ENCODE results near the gene HOXA3. TPM values are rescaled to one million over a fixed set of nuclear protein-coding genes. Genes with fewer than 3 reads are reported as not detected.
A peak's percentile ranks its signal among the peaks of the same experiment; 100 is the strongest.

Gene HOXA3
- total and polyA plus RNA-seq, 2 donors (not counting 1 experiment from before 2014, with no cell fraction given) = 0.68 to 1.5 TPM

DNA sequence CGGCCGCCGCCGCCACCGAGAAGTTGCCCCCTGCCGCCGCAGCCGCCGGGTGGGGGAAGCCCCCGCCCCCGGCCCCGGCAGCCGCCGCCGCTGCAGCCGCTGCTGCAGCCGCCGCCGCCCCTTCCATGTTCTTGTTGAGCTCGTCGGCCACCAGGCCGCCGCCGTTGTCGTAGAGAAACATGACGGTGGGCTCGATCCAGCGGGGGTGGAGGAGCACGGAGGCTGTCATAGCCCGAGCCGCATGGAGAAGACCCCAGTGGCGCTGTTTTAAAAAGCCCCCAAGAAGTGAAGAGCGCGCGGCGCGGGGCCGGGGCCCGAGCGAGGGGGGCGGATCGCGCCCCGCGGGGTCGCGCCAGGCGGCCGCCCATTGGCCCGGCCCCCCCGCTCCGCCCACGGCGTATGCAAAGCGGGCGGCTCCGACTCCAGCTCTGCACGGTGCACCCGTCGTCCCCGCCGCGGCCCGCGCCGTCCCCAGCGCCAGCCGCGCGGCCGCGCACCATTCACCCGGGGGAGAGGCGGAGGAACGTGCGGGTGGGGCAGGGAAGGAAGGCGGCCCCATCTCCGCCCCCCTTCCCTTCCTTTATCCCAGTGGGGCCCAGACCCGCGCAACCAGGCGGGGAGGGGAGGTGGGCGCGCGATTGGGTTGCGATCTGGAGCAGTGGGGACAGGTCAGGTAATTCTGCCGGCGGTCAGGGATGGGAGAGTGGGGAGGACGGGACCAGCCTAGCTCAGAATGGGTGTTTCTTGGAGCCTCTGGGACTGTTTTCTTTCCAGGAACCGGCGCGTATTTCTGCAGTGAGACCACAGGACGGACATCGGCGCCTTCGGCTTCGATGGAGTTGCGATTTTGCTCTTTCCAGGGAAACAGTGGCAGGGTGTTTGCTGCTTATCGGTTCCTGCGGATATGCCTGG is 47.7 kb upstream of the HOXA3 start, which contains the start of gene HOXA13:
HOXA13 (minus strand) TSS at position 243 of the 912 bp plus-strand sequence; CDS start at position 229, 14 bp downstream.
- DNase-seq (ENCODE audit: low read depth in 2 of 2) = no peak
- Histone ChIP-seq H3K27me3 (ENCODE audit: control insufficient read depth, insufficient read depth, low read length) (peaks cover 78% of the 10 kb centered on the region), H3K4me3 (replicated peaks in 1 of 4; ENCODE audit: control extremely low read depth in 1 of 4, insufficient read depth in 1 of 4, low read depth in 3 of 4, low read length in 4 of 4) (peak within 1 kb of the TSS in 1 of 4 experiments; percentile 27)

GRCh38 chr7:27198871-27199801 is 46.8 kb upstream of the HOXA3 start:
- no peak overlapping the region for H3K27ac ChIP-seq (ENCODE audit: insufficient read depth, low read length)
- H4K20me1 ChIP-seq (ENCODE audit: control insufficient read depth, extremely low read depth, insufficient read depth, low read length) = no peaks in the 10 kb centered on the region
- H3K27me3 ChIP-seq (ENCODE audit: control insufficient read depth, insufficient read depth, low read length) = peaks cover 73% of the 10 kb centered on the region
- no peaks in the 10 kb centered on the region for H3K4me1 ChIP-seq (ENCODE audit: control insufficient read depth, extremely low read depth, insufficient read depth, low read length)
- TF ChIP-seq, protein P1, sequence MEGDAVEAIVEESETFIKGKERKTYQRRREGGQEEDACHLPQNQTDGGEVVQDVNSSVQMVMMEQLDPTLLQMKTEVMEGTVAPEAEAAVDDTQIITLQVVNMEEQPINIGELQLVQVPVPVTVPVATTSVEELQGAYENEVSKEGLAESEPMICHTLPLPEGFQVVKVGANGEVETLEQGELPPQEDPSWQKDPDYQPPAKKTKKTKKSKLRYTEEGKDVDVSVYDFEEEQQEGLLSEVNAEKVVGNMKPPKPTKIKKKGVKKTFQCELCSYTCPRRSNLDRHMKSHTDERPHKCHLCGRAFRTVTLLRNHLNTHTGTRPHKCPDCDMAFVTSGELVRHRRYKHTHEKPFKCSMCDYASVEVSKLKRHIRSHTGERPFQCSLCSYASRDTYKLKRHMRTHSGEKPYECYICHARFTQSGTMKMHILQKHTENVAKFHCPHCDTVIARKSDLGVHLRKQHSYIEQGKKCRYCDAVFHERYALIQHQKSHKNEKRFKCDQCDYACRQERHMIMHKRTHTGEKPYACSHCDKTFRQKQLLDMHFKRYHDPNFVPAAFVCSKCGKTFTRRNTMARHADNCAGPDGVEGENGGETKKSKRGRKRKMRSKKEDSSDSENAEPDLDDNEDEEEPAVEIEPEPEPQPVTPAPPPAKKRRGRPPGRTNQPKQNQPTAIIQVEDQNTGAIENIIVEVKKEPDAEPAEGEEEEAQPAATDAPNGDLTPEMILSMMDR (conservative IDR thresholded peaks at IDR 0.05 in 1 of 2, IDR thresholded peaks at IDR 0.05 in 1 of 2; ENCODE audit: low read depth in 1 of 2, low read length in 2 of 2) = no peak
- peak; percentile 84 for TF ChIP-seq EZH2 (IDR thresholded peaks at IDR 0.05; ENCODE audit: low read length, missing control alignments)
- H3K9me3 ChIP-seq (ENCODE audit: control insufficient read depth, insufficient read depth, low read depth, low read length) = no peaks in the 10 kb centered on the region
- no peak overlapping the region for H3K9ac ChIP-seq (ENCODE audit: insufficient read depth, low read length)
- no peak overlapping the region for H2AFZ ChIP-seq (ENCODE audit: low read length)
- H3K36me3 ChIP-seq (ENCODE audit: control insufficient read depth, insufficient read depth, low read length) = no peaks in the 10 kb centered on the region
- DNase-seq (ENCODE audit: low read depth in 2 of 2) = no peak
- H3K4me2 ChIP-seq (ENCODE audit: extremely low read depth, insufficient read depth, low read length) = no peak overlapping the region
- H3K4me3 ChIP-seq (replicated peaks in 1 of 4; ENCODE audit: control extremely low read depth in 1 of 4, insufficient read depth in 1 of 4, low read depth in 3 of 4, low read length in 4 of 4) = no peak overlapping the region
- no peaks in the 10 kb centered on the region for H3K79me2 ChIP-seq (ENCODE audit: control insufficient read depth, insufficient read depth, low read length)

More for the DNA sequence above, 47.7 kb upstream of the HOXA3 start, which contains the start of gene HOXA13:
- Histone ChIP-seq H4K20me1 (ENCODE audit: control insufficient read depth, extremely low read depth, insufficient read depth, low read length) (no peaks in the 10 kb centered on the region), H2AFZ (ENCODE audit: low read length) (no peak within 1 kb of the TSS), H3K36me3 (ENCODE audit: control insufficient read depth, insufficient read depth, low read length) (no peaks in the 10 kb centered on the region), H3K79me2 (ENCODE audit: control insufficient read depth, insufficient read depth, low read length) (no peaks in the 10 kb centered on the region), H3K4me2 (ENCODE audit: extremely low read depth, insufficient read depth, low read length) (peak within 1 kb of the TSS; percentile 54), H3K4me1 (ENCODE audit: control insufficient read depth, extremely low read depth, insufficient read depth, low read length) (peaks cover 2% of the 10 kb centered on the region), H3K27ac (ENCODE audit: insufficient read depth, low read length) (no peak within 1 kb of the TSS), H3K9me3 (ENCODE audit: control insufficient read depth, insufficient read depth, low read depth, low read length) (no peaks in the 10 kb centered on the region), H3K9ac (ENCODE audit: insufficient read depth, low read length) (no peak within 1 kb of the TSS)
- TF ChIP-seq EZH2 (IDR thresholded peaks at IDR 0.05; ENCODE audit: low read length, missing control alignments) = no peak
- TF ChIP-seq, protein P1 (conservative IDR thresholded peaks at IDR 0.05 in 1 of 2, IDR thresholded peaks at IDR 0.05 in 1 of 2; ENCODE audit: low read depth in 1 of 2, low read length in 2 of 2) = no peak

Data from fibroblast of lung (primary cell).